Measurements from ENCODE around the gene EYA2.

DNA sequence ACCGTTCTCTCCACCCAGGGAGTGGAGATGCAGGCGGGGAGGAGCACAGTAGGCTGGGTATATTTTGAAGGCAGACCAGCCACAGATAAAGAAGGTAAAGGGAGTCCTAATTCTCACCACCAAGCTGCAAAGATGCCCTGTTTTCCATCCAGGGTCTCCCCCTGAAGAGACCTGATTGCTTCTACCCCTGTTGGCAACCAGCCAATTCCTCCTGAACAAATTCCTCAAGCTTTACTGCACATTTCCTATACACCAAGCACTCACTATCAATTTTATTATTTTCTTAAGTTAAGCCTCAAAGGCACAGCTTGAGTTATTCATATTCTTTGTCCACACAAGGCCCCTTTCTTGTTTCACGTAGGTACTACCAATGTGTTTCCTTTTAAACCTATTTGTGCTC lies 214.4 kb downstream of the EYA2 start:
- TF ChIP-seq POLR2A (IDR thresholded peaks at IDR 0.05) (no peak), CTCF (IDR thresholded peaks at IDR 0.05) (no peak)
